ENCODE data around the gene DHRS4. TPM values are rescaled to one million over a fixed set of nuclear protein-coding genes. Genes with fewer than 3 reads are reported as not detected.

DHRS4 gene
- total and polyA plus RNA-seq, 2 of the 13 experiments (the other 11 are each of a cell fraction or from before 2014, with no cell fraction given), result 23.9 to 45.1 TPM

- TF ChIP-seq HOXA7 (CRISPR knock-in tag; IDR thresholded peaks at IDR 0.05) (no peak), ZNF382 (CRISPR knock-in tag; IDR thresholded peaks at IDR 0.05; ENCODE audit: borderline replicate concordance) (no peak), ZNF883 (CRISPR knock-in tag; IDR thresholded peaks at IDR 0.05; ENCODE audit: not compliant biosample characterization) (no peak), RFX3 (CRISPR knock-in tag; IDR thresholded peaks at IDR 0.05) (no peak), ZNF281 (CRISPR knock-in tag; IDR thresholded peaks at IDR 0.05; ENCODE audit: borderline replicate concordance) (peak; percentile 45; the same call in 1 of the 2 replicates), ELF4 (CRISPR knock-in tag; IDR thresholded peaks at IDR 0.05; ENCODE audit: borderline replicate concordance) (no peak), ESRRA (CRISPR knock-in tag; IDR thresholded peaks at IDR 0.05; ENCODE audit: low read depth) (peak; percentile 69; the same call in 1 of the 2 replicates), AHR (CRISPR knock-in tag; IDR thresholded peaks at IDR 0.05) (no peak), ZGPAT (CRISPR knock-in tag; IDR thresholded peaks at IDR 0.05) (0 out of 2 replicates have a peak, but pooled peaks have one; percentile 34), NFIC (IDR thresholded peaks at IDR 0.05; ENCODE audit: low read length) (peak; percentile 59; the same call in 1 of the 2 replicates), RBM22 (optimal IDR thresholded peaks at IDR 0.05; ENCODE audit: low read length) (no peak), ZBTB7B (CRISPR knock-in tag; IDR thresholded peaks at IDR 0.05) (no peak), NONO (IDR thresholded peaks at IDR 0.05) (no peak), NONO (CRISPR knock-in tag; conservative IDR thresholded peaks at IDR 0.05) (no peak; the same call in 1 of the 2 replicates), DZIP1 (CRISPR knock-in tag; IDR thresholded peaks at IDR 0.05) (no peak), ZFP36L1 (CRISPR knock-in tag; IDR thresholded peaks at IDR 0.05) (no peak), THAP11 (CRISPR knock-in tag; IDR thresholded peaks at IDR 0.05) (peak; percentile 33; the same call in 1 of the 2 replicates), PREB (CRISPR knock-in tag; IDR thresholded peaks at IDR 0.05) (no peak), ZNF569 (CRISPR knock-in tag; IDR thresholded peaks at IDR 0.05; ENCODE audit: borderline replicate concordance) (no peak), FOSL2 (CRISPR knock-in tag; IDR thresholded peaks at IDR 0.05) (peak; percentile 46), ZFP36L2 (CRISPR knock-in tag; IDR thresholded peaks at IDR 0.05) (no peak), ZNF629 (CRISPR knock-in tag; conservative IDR thresholded peaks at IDR 0.05) (peak; percentile 38; the same call in 1 of the 2 replicates)
Observed at GRCh38 chr14:23939607-23940326, 13.8 kb upstream of the DHRS4 start (continued).
